ENCODE results near the gene TMEM52B.
A peak's percentile ranks its signal among the peaks of the same experiment; 100 is the strongest.

TMEM52B gene

DNA sequence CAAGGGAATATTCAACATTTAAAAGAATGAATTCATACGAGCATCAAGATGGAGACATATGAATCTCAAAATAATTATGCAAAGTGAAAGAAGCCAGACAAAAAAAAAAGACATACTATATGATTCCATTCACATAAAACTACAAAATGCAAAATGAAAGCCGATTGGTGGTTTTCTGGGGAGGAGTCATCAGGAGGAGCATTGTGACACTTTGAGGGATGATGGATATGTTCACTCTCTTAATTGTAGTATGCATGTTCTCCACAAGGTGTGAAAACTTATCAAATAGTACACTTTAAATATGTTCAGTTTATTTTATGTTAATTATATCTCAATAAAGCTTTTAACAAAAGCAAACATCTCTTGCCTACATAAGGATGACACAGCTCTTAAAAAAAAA is 20.4 kb upstream of the TMEM52B start:
- TF ChIP-seq, protein P1, sequence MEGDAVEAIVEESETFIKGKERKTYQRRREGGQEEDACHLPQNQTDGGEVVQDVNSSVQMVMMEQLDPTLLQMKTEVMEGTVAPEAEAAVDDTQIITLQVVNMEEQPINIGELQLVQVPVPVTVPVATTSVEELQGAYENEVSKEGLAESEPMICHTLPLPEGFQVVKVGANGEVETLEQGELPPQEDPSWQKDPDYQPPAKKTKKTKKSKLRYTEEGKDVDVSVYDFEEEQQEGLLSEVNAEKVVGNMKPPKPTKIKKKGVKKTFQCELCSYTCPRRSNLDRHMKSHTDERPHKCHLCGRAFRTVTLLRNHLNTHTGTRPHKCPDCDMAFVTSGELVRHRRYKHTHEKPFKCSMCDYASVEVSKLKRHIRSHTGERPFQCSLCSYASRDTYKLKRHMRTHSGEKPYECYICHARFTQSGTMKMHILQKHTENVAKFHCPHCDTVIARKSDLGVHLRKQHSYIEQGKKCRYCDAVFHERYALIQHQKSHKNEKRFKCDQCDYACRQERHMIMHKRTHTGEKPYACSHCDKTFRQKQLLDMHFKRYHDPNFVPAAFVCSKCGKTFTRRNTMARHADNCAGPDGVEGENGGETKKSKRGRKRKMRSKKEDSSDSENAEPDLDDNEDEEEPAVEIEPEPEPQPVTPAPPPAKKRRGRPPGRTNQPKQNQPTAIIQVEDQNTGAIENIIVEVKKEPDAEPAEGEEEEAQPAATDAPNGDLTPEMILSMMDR (IDR thresholded peaks at IDR 0.05; ENCODE audit: low read depth, low read length), result no peak
- H3K4me3 ChIP-seq (ENCODE audit: low read depth, low read length), result no peak overlapping the region

DNA sequence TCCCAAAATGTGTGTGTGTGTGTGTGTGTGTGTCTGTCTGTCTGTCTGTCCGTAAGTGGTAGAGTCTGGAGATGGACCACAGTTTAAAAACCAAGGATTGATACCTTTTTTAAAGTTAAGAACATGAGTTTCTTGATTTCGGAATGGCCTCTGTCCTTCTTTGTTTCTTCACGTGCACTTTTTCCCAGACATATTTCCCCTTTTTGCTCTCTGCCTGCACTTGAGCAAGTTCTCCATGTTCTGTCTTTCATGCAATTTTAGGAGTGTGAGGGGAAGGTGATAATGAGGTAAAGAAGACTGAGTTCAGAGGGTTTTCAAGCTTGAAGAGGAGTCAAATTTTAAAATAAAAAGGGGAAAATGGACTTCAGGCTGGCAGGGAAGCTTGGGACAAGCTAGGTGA is 19.6 kb upstream of the TMEM52B start:
- TF ChIP-seq, protein P1 (IDR thresholded peaks at IDR 0.05; ENCODE audit: low read depth, low read length), result no peak
- H3K4me3 ChIP-seq (ENCODE audit: low read depth, low read length), result no peak overlapping the region

DNA sequence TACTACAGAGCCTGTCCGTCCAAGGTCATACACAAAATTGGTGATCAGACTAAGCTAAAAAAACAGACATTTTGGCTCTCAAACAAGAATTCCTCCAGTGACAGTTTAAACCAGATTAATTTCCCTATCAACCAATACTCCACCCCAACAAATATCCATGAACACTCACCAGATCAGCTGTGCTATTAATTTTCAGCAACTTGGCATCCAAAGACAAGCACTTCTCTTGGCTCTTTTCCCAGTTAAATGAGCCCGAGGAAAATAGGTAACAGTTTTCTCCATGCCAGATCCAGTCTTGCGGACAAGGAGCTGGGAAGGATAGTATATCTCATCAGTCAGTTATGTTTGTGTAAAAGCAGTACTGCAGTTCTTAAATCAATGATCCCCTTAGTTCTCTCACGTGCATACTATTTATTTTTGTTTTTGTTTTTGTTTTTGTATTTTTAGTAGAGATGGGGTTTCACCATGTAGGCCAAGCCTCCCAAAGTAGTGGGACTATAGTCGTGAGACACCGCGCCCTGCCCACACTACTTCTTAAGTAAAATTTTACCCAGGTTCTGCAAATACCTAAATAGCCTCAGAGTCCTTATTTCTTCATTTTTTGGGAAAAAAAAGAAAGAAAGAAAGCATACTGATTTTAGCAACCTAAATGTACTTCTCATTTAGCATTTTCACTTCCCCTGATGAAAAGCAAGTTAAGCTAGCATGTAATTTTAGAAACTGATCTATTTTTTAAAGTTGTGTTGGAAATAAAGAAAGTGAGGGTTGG is 18.0 kb upstream of the TMEM52B start:
- H3K4me3 ChIP-seq (ENCODE audit: low read depth, low read length), result no peak overlapping the region
- TF ChIP-seq, protein P1 (IDR thresholded peaks at IDR 0.05; ENCODE audit: low read depth, low read length), result no peak

DNA sequence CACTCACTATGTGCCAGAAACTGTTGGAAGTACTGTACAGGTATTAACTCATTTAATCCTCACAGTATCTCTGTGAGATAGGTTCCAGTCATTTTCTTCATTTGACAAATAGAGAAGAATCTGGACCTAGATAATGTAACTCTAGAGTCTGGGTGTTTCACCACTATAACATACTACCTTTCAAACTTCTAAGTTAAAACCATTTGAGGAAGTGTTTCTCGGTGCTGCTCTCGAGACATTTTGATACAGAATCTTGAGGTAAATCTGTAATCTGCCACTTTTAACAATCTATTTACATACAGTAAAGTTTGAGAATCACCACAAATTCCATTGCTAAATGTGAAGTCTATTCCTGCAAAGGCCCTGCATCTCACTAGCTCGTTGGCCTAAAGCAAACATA is 15.7 kb upstream of the TMEM52B start:
- TF ChIP-seq, protein P1 (IDR thresholded peaks at IDR 0.05; ENCODE audit: low read depth, low read length), result no peak

DNA sequence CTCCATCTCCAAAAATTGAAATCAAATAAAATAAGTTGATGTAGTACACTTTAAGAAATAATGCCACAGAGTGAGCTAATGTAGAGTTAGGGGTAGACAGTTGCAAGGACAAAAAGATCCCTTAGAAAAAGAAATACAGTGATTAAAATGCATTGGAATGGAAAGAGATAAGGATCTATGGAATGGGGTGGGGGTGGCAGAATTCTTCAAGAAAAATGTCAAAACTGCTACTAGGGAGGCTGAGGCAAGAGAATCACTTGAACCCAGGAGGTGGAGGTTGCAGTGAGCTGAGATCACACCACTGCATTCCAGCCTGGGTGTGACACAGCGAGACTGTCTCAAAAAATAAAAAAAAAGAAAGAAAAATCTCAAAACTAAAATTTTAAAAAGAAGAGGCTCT is 13.4 kb upstream of the TMEM52B start:
- H3K4me3 ChIP-seq (ENCODE audit: low read depth, low read length), result no peak overlapping the region
- TF ChIP-seq, protein P1 (IDR thresholded peaks at IDR 0.05; ENCODE audit: low read depth, low read length), result no peak

More for the DNA sequence above, 15.7 kb upstream of the TMEM52B start:
- no peak overlapping the region for H3K4me3 ChIP-seq (ENCODE audit: low read depth, low read length)

DNA sequence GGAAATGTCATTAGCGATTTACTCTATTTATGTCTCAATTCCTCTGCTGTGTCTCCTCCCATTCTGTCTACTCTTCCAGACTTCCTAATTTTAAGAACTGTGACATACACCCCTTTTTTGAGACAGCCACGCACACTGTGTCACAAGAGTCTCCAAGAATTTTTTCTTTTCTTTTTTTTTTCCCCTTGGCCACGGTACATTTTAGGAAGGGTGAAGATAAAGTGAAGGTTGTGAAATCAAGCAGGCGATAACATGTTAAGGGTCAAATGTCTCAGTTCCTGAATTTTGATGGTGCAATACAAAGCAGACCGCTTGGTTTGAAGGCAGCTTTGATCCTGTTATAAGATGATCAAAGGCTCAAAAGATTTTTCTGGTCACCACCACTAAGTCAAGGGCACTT is 11.2 kb upstream of the TMEM52B start:
- H3K4me3 ChIP-seq (ENCODE audit: low read depth, low read length), result no peak overlapping the region
- TF ChIP-seq, protein P1 (IDR thresholded peaks at IDR 0.05; ENCODE audit: low read depth, low read length), result no peak

DNA sequence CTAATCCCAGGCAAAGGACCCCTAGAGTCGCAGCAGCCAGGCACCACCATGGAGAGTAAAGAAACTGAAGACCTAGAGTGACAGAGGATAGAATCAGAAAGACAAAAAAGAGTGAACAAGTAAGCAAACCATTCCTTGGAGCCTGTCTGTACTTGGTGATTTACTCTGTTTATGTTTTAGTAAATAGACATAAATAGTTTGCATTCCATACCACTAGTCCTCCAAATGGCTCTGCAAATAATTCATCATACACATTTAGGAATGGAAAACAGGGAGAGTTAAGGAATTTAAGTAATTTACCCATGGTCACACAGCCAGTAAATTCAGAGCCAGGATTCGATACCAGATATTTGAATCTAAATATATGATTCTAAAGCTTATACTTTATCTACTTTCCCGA is 9.7 kb upstream of the TMEM52B start:
- TF ChIP-seq, protein P1 (IDR thresholded peaks at IDR 0.05; ENCODE audit: low read depth, low read length), result no peak
- H3K4me3 ChIP-seq (ENCODE audit: low read depth, low read length), result peak overlapping the region; percentile 42; the same call in 1 of the 2 replicates
